HG03558 (cell line): ENCODE measurements around the gene DPYSL3.

Experiments used
- ATAC-seq: cut with Tn5 transposase; IDR thresholded peaks from one replicate; pipeline ENCODE4 v1.9.1; 2021; ENCODE audit warnings: moderate number of reproducible peaks; ENCODE audit not compliant: unreplicated experiment; ENCODE audit errors: extremely low read depth

The DPYSL3 gene

GRCh38 chr5:147445917-147446316 is 64.0 kb downstream of the DPYSL3 start:
- ATAC-seq, result no peak

- no peak for ATAC-seq
These were observed 64.8 kb downstream of the DPYSL3 start for GRCh38 chr5:147445090-147445489.

GRCh38 chr5:147442224-147442623 is 67.6 kb downstream of the DPYSL3 start:
- no peak for ATAC-seq

GRCh38 chr5:147441191-147441695 is 68.6 kb downstream of the DPYSL3 start:
- ATAC-seq, result no peak

- no peak for ATAC-seq
These were observed 70.6 kb downstream of the DPYSL3 start for GRCh38 chr5:147439254-147439653.

DNA sequence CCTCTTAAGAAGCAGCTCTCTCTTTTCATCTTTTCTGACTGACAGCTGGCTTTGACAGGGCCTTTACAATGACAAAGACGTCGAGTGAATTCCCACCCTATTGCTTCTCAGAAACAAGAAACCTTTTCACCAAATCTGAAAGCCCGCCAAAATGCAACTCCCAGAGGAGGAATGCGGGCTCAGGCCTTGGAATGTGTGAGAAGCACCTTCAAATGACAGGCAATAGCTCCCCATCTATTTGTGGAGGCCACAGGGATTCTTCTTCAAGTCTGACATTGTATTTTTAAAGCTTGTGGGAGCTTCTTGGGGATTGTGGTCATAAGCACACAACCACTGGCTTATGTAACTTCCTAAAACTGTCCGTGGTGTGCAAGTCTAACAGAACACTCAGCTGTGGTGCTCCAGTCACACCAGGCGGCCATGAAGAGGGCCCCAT is 72.7 kb downstream of the DPYSL3 start:
- no peak for ATAC-seq

- no peak for ATAC-seq
These were observed 73.3 kb downstream of the DPYSL3 start for GRCh38 chr5:147436596-147436995.

DNA sequence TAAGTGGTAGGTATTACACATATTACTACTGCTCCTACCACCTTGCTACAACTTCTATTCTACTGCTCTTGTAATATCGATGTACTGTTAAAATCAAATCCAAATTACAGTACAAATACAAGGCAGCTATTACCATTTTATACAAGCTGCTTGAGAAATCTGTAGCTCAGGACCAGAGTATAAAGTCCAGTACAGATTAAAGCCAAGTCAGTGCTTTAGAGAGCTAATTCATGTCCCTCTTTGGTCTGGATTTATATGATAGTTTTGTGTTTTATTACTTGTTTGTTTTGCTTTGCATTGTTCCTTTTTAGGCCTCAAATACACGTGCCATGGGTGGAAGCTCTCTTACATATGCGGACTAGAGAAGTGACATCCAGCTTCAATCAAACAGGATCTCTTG is 75.8 kb downstream of the DPYSL3 start:
- ATAC-seq, result no peak

- ATAC-seq, result no peak
These were observed 77.5 kb downstream of the DPYSL3 start for GRCh38 chr5:147432323-147432722.

- ATAC-seq, result no peak
These were observed 78.3 kb downstream of the DPYSL3 start for GRCh38 chr5:147431586-147431985.

DNA sequence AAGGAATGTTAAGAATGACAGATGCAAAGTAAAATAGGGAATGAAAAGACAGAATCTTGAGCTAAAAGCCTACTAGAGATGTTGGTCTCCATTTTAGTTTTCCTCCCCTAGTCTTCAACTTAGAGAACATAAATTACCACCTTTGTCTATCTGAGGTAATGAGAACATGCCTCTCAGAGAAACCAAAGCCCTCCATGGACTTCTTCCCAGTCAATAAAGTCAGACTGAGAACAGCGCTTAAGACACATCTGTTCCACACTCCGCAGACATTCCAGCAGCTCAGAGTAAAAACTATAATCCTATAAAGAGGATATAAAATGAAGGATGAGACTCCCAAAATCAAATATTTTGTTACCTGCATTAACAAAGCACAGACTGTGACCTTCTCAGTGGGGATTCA is 79.2 kb downstream of the DPYSL3 start:
- no peak for ATAC-seq

- no peak for ATAC-seq
These were observed 82.1 kb downstream of the DPYSL3 start for GRCh38 chr5:147427521-147428401.

GRCh38 chr5:147426640-147427327 is 83.1 kb downstream of the DPYSL3 start:
- ATAC-seq, result no peak

GRCh38 chr5:147418613-147419012 is 91.3 kb downstream of the DPYSL3 start:
- ATAC-seq, result no peak

DNA sequence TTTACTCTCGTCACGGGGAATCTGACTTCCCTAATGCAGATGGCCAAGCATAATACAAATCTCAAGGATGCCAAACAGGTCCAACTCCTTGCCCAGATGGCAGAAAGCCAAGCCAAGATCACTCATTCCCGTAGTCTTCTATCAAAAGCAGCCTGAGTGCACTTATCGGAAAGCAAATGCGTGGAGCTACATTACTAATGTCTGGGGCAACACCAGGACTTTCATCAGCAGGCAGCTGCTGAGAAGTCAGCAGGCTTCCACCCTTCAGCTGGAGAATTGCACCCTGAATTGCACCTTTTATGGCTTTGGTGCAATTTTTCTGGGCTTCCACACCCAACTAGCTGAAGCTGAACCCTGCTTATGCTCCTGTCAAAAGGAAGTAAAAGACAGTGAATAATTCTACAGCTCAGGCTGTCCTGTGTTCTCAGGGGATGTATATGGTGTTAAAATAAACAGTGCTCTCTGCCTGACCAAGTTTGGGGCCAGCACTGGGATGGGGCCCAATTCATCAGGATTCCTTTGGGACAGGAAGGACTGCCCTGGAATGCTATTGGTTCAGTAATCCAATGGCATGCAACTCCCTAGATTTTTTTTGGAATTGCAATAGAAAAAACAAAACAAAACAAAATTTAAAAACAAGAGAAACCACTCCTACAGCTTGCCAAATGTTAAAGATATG is 92.6 kb downstream of the DPYSL3 start:
- ATAC-seq, result no peak

DNA sequence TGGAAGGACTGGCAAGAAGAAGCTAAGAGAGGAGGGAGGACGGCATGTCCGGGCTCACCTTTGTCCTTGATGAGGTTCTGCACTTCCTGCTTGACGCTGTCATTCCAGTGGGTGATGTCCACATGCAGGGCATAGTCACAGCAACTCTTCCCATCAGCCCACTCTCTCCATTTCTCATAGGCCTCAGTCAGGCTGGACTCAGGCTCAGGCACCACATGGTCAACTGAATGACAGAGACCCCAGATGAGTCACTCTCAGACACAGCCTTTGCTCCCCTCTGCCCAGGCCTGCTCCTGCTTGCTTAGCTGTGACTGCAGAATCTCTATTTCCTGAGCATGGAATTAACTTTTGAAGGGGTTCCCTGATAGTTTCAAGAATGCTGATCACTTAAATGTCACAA is 94.2 kb downstream of the DPYSL3 start:
- no peak for ATAC-seq

- no peak for ATAC-seq
These were observed 96.6 kb downstream of the DPYSL3 start for GRCh38 chr5:147413266-147413665.

- no peak for ATAC-seq
These were observed 97.3 kb downstream of the DPYSL3 start for GRCh38 chr5:147412561-147412960.

- no peak for ATAC-seq
These were observed 98.2 kb downstream of the DPYSL3 start for GRCh38 chr5:147411359-147412319.
